H1 (cell line): Measurements from ENCODE around the gene OCRL. TPM values are rescaled to one million over a fixed set of nuclear protein-coding genes. Genes with fewer than 3 reads are reported as not detected.

ENCODE experiments used
- CTCF ChIA-PET: fragments of 300-600 bp; sonication (Branson Sonifier 250); formaldehyde crosslinking; loops from one replicate; lab custom pipeline; 2021; ENCODE audit not compliant: partially characterized antibody; lab: Charles Lee
- POLR2A ChIA-PET: fragments of 300-600 bp; sonication (Branson Sonifier 250); formaldehyde crosslinking; loops from one replicate; lab custom pipeline; 2021; ENCODE audit warnings: inconsistent platforms; ENCODE audit not compliant: partially characterized antibody; lab: Charles Lee
- DNase-seq, 2 experiments: peaks; one replicate each; pipeline versions ENCODE4 v3.0.0 to v3.0.0-alpha.2; 2010 to 2022; ENCODE audit warnings: low spot score in 2 of 2, low read depth in 1 of 2, mixed read lengths in 1 of 2
- FAIRE-seq: peaks from 2 replicates; lab custom pipeline; 2011; peaks lifted over from hg19 to GRCh38; lab: Jason Lieb, UNC
- H2AFZ ChIP-seq: 2 replicates; pipeline ENCODE4 v1.8.1; 2012; ENCODE audit warnings: low read length, inconsistent platforms
- H2AK5ac ChIP-seq: 2 replicates; pipeline ENCODE4 v1.6.1; 2013; ENCODE audit warnings: low read depth, low read length
- H2BK120ac ChIP-seq: replicated peaks from 2 replicates; pipeline ENCODE3; 2013; ENCODE audit warnings: low read depth, low read length, inconsistent platforms
- H2BK12ac ChIP-seq: 2 replicates; pipeline ENCODE4 v1.6.1; 2013; ENCODE audit warnings: low read depth, low read length
- H2BK15ac ChIP-seq: 2 replicates; pipeline ENCODE4 v1.6.1; 2013; ENCODE audit warnings: low read length
- H2BK20ac ChIP-seq: 2 replicates; pipeline ENCODE4 v1.6.1; 2013; ENCODE audit warnings: low read length
- H2BK5ac ChIP-seq: 2 replicates; pipeline ENCODE4 v1.6.1; 2013; ENCODE audit warnings: low read depth, low read length
- H3K14ac ChIP-seq: 2 replicates; pipeline ENCODE4 v1.6.1; 2013; ENCODE audit warnings: inconsistent platforms; ENCODE audit not compliant: insufficient read length
- H3K18ac ChIP-seq: 2 replicates; pipeline ENCODE4 v1.6.1; 2013; ENCODE audit warnings: low read length; ENCODE audit errors: extremely low read depth
- H3K23ac ChIP-seq: 2 replicates; pipeline ENCODE4 v1.6.1; 2013; ENCODE audit warnings: inconsistent platforms; ENCODE audit not compliant: insufficient read length
- H3K23me2 ChIP-seq: 2 replicates; pipeline ENCODE4 v1.6.1; 2013; ENCODE audit warnings: low read depth, low read length
- H3K27ac ChIP-seq: 2 replicates; pipeline ENCODE4 v1.6.1; 2011; ENCODE audit warnings: low read depth, low read length, inconsistent platforms
- H3K27me3 ChIP-seq, 4 experiments: replicated peaks in 1 of 4; 1 replicate in 1 of 4; 2 replicates in 3 of 4; pipeline versions ENCODE4 v1.6.1 to v1.8.1; 2011 to 2013; ENCODE audit warnings: low read length in 3 of 4, mild to moderate bottlenecking in 3 of 4, inconsistent platforms in 2 of 4, mixed read lengths in 2 of 4, moderate library complexity in 1 of 4; ENCODE audit not compliant: control insufficient read depth in 3 of 4, insufficient read depth in 3 of 4; ENCODE audit errors: extremely low read depth in 1 of 4
- H3K36me3 ChIP-seq, 4 experiments: 2 replicates each; pipeline versions ENCODE4 v1.6.1 to v1.8.1; 2011 to 2013; ENCODE audit warnings: mild to moderate bottlenecking in 4 of 4, low read length in 3 of 4, moderate library complexity in 2 of 4, control low read depth in 1 of 4, inconsistent platforms in 1 of 4; ENCODE audit not compliant: insufficient read depth in 4 of 4, control insufficient read depth in 2 of 4
- H3K4ac ChIP-seq: replicated peaks from 2 replicates; pipeline ENCODE3; 2013; ENCODE audit warnings: low read length, low read depth, mixed read lengths, inconsistent platforms; ENCODE audit not compliant: insufficient read length
- H3K4me1 ChIP-seq, 4 experiments: replicated peaks in 1 of 4; 1 replicate in 1 of 4; 2 replicates in 3 of 4; pipeline versions ENCODE4 v1.6.1 to v1.8.1; 2011 to 2013; ENCODE audit warnings: low read length in 3 of 4, inconsistent platforms in 2 of 4, mixed read lengths in 1 of 4; ENCODE audit not compliant: insufficient read depth in 4 of 4, control insufficient read depth in 3 of 4
- H3K4me2 ChIP-seq, 2 experiments: 2 replicates each; pipeline versions ENCODE4 v1.6.1 to v1.8.1; 2011 to 2013; ENCODE audit warnings: low read depth in 2 of 2, low read length in 2 of 2, control low read depth in 1 of 2, inconsistent platforms in 1 of 2, mild to moderate bottlenecking in 1 of 2; ENCODE audit not compliant: insufficient read depth in 1 of 2
- H3K4me3 ChIP-seq, 4 experiments: fragments of 200-600, 300-600 bp in 1 of 4; sonication (generic), shearing (Covaris generic), sonication (Bioruptor Twin) in 1 of 4; 2 replicates each; pipeline versions ENCODE4 v1.5.1 to v1.8.1; 2011 to 2016; ENCODE audit warnings: low read length in 4 of 4, low read depth in 3 of 4, control low read depth in 2 of 4, inconsistent platforms in 2 of 4, mild to moderate bottlenecking in 2 of 4, mixed read lengths in 1 of 4, moderate library complexity in 1 of 4; ENCODE audit not compliant: insufficient read depth in 2 of 4; ENCODE audit errors: extremely low read depth in 1 of 4
- H3K56ac ChIP-seq: replicated peaks from 2 replicates; pipeline ENCODE3; 2013; ENCODE audit warnings: low read depth, mild to moderate bottlenecking, mixed read lengths, low read length, inconsistent platforms; ENCODE audit not compliant: insufficient read length
- H3K79me1 ChIP-seq: 2 replicates; pipeline ENCODE4 v1.6.1; 2013; ENCODE audit warnings: low read depth, low read length, control low read depth
- H3K79me2 ChIP-seq, 2 experiments: 2 replicates each; pipeline versions ENCODE4 v1.6.1 to v1.8.1; 2012 to 2013; ENCODE audit warnings: low read length in 2 of 2, mild to moderate bottlenecking in 2 of 2, inconsistent platforms in 1 of 2; ENCODE audit not compliant: insufficient read depth in 2 of 2, control insufficient read depth in 1 of 2
- H3K9ac ChIP-seq, 4 experiments: replicated peaks in 1 of 4; 1 replicate in 1 of 4; 2 replicates in 3 of 4; pipeline versions ENCODE4 v1.6.1 to v1.8.1; 2011 to 2013; ENCODE audit warnings: low read depth in 3 of 4, low read length in 3 of 4, control low read depth in 2 of 4, mild to moderate bottlenecking in 2 of 4, moderate library complexity in 2 of 4, inconsistent platforms in 1 of 4; ENCODE audit errors: extremely low read depth in 1 of 4
- H3K9me3 ChIP-seq, 2 experiments: 2 replicates each; pipeline versions ENCODE4 v1.6.1 to v1.8.1; 2012 to 2013; ENCODE audit warnings: mild to moderate bottlenecking in 2 of 2, moderate library complexity in 2 of 2, control low read depth in 1 of 2, inconsistent platforms in 1 of 2, low read depth in 1 of 2, low read length in 1 of 2, mixed read lengths in 1 of 2; ENCODE audit not compliant: insufficient read depth in 2 of 2
- H4K20me1 ChIP-seq, 2 experiments: replicated peaks in 1 of 2; 2 replicates each; pipeline versions ENCODE3 to v1.8.1; 2011 to 2013; ENCODE audit warnings: inconsistent platforms in 2 of 2, low read length in 2 of 2, mild to moderate bottlenecking in 1 of 2; ENCODE audit not compliant: insufficient read depth in 2 of 2, control insufficient read depth in 1 of 2
- H4K5ac ChIP-seq: 2 replicates; pipeline ENCODE4 v1.6.1; 2013; ENCODE audit warnings: low read length, low read depth, mixed read lengths, inconsistent platforms; ENCODE audit not compliant: insufficient read length
- H4K8ac ChIP-seq: 2 replicates; pipeline ENCODE4 v1.8.0; 2013; ENCODE audit warnings: mild to moderate bottlenecking, moderate library complexity, low read length, inconsistent platforms; ENCODE audit not compliant: insufficient read depth; ENCODE audit errors: extremely low read depth
- H4K91ac ChIP-seq: replicated peaks from 2 replicates; pipeline ENCODE3; 2013; ENCODE audit warnings: low read length, mixed read lengths, inconsistent platforms; ENCODE audit not compliant: insufficient read length
- CHD1 ChIP-seq: IDR thresholded peaks from 2 replicates; pipeline ENCODE4 v1.6.1; 2012; ENCODE audit warnings: low read depth, low read length, improper control_type of control experiment
- CREB1 ChIP-seq: IDR thresholded peaks from 2 replicates; pipeline ENCODE4 v1.6.1; 2012; ENCODE audit warnings: inconsistent platforms
- GABPA ChIP-seq: IDR thresholded peaks from 2 replicates; pipeline ENCODE4 v1.6.1; 2011; ENCODE audit warnings: mild to moderate bottlenecking, low read length, moderate library complexity, borderline replicate concordance; ENCODE audit not compliant: insufficient read depth
- JUN ChIP-seq: IDR thresholded peaks from 2 replicates; pipeline ENCODE4 v1.6.1; 2011; ENCODE audit warnings: low read depth, mild to moderate bottlenecking, improper control_type of control experiment, low read length
- KDM4A ChIP-seq: IDR thresholded peaks from one replicate; pipeline ENCODE4 v1.7.1; 2012; ENCODE audit warnings: low read depth, mild to moderate bottlenecking, moderate library complexity, low read length, inconsistent platforms; ENCODE audit not compliant: severe bottlenecking
- RAD21 ChIP-seq, 2 experiments: IDR thresholded peaks in 1 of 2; conservative IDR thresholded peaks in 1 of 2; 2 replicates each; pipeline ENCODE4 v1.6.1; 2011; ENCODE audit warnings: low read depth in 2 of 2, low read length in 2 of 2, improper control_type of control experiment in 1 of 2, inconsistent platforms in 1 of 2, mild to moderate bottlenecking in 1 of 2, moderate library complexity in 1 of 2
- SIN3A ChIP-seq, 2 experiments: IDR thresholded peaks in 1 of 2; conservative IDR thresholded peaks in 1 of 2; 2 replicates each; pipeline ENCODE4 v1.6.1; 2011 to 2012; ENCODE audit warnings: low read length in 2 of 2, improper control_type of control experiment in 1 of 2, low read depth in 1 of 2, mild to moderate bottlenecking in 1 of 2
- SP2 ChIP-seq: IDR thresholded peaks from 2 replicates; pipeline ENCODE4 v1.6.1; 2012; ENCODE audit warnings: mild to moderate bottlenecking, low read length, inconsistent platforms
- WGBS, 2 experiments: shearing (Covaris generic) in 1 of 2; methylation state at CpG; one replicate each; pipeline versions ENCODE4 v1.1.6 to v1.1.7; 2013 to 2015; ENCODE audit warnings: low lambda C conversion rate in 2 of 2, mixed read lengths in 2 of 2, inconsistent platforms in 1 of 2, low coverage in 1 of 2, missing lambda C conversion rate in 1 of 2; ENCODE audit not compliant: insufficient replicate concordance in 2 of 2, insufficient coverage in 1 of 2, insufficient read length in 1 of 2; ENCODE audit errors: extremely low coverage in 1 of 2, missing lambda C conversion rate in 1 of 2; 5-methylcytosine and 5-hydroxymethylcytosine counted together
- polyA plus RNA-seq, 7 experiments: library from polyadenylated mRNA; depleted of rRNA in 3 of 7; stranded (reverse) in 5 of 7; unstranded in 2 of 7; fragments of >200 nt in 5 of 7; fragments of 200-250 nt in 2 of 7; gene quantifications; 1 replicate in 5 of 7; 2 replicates in 1 of 7; 4 replicates in 1 of 7; pipeline versions ENCODE4 v1.2.1 to v1.2.3, GENCODE V29; 2011 to 2013; ENCODE audit warnings: missing spikeins in 2 of 7, mixed read lengths in 2 of 7
- total RNA-seq: library from RNA; stranded (reverse); fragmentation: NEBNext Ultra II Directional; extraction: Animal tissue kit (Norgen Biotek cat#: 25700); gene quantifications from 2 replicates; pipeline ENCODE4 v1.2.1, GENCODE V29; 2021

Gene OCRL
- total and polyA plus RNA-seq, 2 of the 8 experiments (the other 6 are each of a cell fraction or from before 2014, with no cell fraction given): 12.7 to 15.1 TPM

DNA sequence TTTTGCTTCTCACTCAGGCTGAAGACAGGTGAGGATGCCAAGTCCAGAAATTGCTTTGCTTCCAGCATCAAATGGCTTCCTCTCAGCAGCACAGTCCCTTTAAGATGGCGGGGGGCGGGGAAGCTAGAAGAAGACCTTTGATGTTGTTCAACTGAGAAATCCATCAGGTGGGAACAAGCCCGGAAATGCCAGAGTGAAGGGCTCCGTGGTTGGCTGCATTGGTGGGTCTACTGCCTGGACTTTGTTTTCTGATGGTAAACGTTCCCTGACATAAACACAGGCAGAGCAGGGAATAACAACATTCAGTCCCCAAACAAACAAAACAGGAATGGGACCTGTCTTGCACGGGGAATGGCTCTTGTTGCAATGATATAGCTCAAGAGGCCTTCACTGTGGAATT, 77.4 kb downstream of the OCRL start:
- DNase-seq: no peak
- Histone ChIP-seq H3K56ac (no peak overlapping the region), H3K27me3 (no peaks in the 10 kb centered on the region), H3K4me3 (no peak overlapping the region), H4K20me1 (no peaks in the 10 kb centered on the region), H3K18ac (no peak overlapping the region), H3K9ac (no peak overlapping the region), H2BK120ac (no peak overlapping the region), H4K8ac (no peak overlapping the region), H4K91ac (no peak overlapping the region), H2BK20ac (no peak overlapping the region), H3K9me3 (no peaks in the 10 kb centered on the region), H2BK12ac (no peak overlapping the region), H2AK5ac (no peak overlapping the region), H4K5ac (no peak overlapping the region), H3K4me1 (no peaks in the 10 kb centered on the region), H3K14ac (no peak overlapping the region), H2AFZ (no peak overlapping the region), H3K79me2 (no peaks in the 10 kb centered on the region), H3K79me1 (no peaks in the 10 kb centered on the region), H3K36me3 (no peaks in the 10 kb centered on the region), H2BK15ac (no peak overlapping the region), H3K4ac (no peak overlapping the region), H3K23me2 (no peaks in the 10 kb centered on the region; the same call in 1 of the 2 replicates), H3K4me2 (no peak overlapping the region), H2BK5ac (no peak overlapping the region), H3K23ac (no peak overlapping the region), H3K27ac (no peak overlapping the region)
- ChIA-PET CTCF (interaction anchor here (0.7 to 1.8 kb wide), 3 partner anchors 9 to 62 kb away, joined by 4 to 7 read pairs (median 4); no protein-coding TSS in a partner anchor), POLR2A (no interaction called here)
- TF ChIP-seq SP2 (no peak), RAD21 (IDR thresholded peaks at IDR 0.05 in 1 of 2, conservative IDR thresholded peaks at IDR 0.05 in 1 of 2; ENCODE audit: low read depth in 2 of 2, low read length in 2 of 2) (no peak), SIN3A (conservative IDR thresholded peaks at IDR 0.05 in 1 of 2, IDR thresholded peaks at IDR 0.05 in 1 of 2; ENCODE audit: low read depth in 1 of 2, low read length in 2 of 2) (no peak), GABPA (no peak), JUN (no peak), KDM4A (no peak), CREB1 (no peak), CHD1 (no peak)
- 90% methylated on average over 5 of the region's 6 CpGs; no CpG with 5 or more reads in 1 of the 2 experiments for WGBS, 2 experiments
- FAIRE-seq: no peak
